Measurements from ENCODE around the gene TMEM45B.
"Not testable (repeated sequence)": the region's sequence is repeated elsewhere in the genome, so short reads cannot be mapped to it uniquely, and the experiment has no call there.

The TMEM45B gene

DNA sequence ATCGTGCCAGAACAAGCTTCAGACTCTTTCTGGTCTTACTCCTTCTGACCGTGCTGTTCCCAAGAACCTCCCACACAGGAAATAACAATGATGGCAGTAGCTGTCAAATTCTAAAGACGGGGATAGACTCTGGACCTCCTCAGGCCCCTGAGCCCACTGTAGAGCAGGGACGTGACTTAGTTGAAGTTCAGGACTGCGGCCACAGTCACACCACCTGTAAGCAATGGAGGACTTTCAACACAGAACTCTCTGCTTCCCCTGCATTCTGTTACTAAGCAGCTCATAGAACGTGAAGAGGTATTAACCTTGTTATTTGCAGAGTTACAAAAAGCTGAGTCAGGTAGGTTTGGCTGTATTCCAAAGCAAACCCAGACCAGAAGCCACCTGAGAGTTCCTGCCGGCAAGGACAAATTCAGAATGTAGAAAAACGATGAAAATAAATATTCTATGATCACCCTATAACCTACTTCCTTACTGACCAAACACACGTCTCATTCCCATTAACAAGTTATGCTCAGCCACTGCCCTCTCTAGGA is 12.7 kb downstream of the TMEM45B start:
- Histone ChIP-seq H3K4me3 (replicated peaks; ENCODE audit: low read depth, low read length) (no peak overlapping the region), H3K27me3 (replicated peaks; ENCODE audit: control insufficient read depth, insufficient read depth, low read length) (no peaks in the 10 kb centered on the region), H3K36me3 (ENCODE audit: control insufficient read depth, insufficient read depth, low read length) (no peaks in the 10 kb centered on the region)
- TF ChIP-seq, protein P1, sequence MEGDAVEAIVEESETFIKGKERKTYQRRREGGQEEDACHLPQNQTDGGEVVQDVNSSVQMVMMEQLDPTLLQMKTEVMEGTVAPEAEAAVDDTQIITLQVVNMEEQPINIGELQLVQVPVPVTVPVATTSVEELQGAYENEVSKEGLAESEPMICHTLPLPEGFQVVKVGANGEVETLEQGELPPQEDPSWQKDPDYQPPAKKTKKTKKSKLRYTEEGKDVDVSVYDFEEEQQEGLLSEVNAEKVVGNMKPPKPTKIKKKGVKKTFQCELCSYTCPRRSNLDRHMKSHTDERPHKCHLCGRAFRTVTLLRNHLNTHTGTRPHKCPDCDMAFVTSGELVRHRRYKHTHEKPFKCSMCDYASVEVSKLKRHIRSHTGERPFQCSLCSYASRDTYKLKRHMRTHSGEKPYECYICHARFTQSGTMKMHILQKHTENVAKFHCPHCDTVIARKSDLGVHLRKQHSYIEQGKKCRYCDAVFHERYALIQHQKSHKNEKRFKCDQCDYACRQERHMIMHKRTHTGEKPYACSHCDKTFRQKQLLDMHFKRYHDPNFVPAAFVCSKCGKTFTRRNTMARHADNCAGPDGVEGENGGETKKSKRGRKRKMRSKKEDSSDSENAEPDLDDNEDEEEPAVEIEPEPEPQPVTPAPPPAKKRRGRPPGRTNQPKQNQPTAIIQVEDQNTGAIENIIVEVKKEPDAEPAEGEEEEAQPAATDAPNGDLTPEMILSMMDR (IDR thresholded peaks at IDR 0.05; ENCODE audit: insufficient read depth, low read length, poor library complexity, severe bottlenecking), result no peak
- no peak for DNase-seq (ENCODE audit: extremely low read depth, insufficient read length)

GRCh38 chr11:129829497-129829896 is 13.8 kb downstream of the TMEM45B start:
- H3K4me3 ChIP-seq (replicated peaks; ENCODE audit: low read depth, low read length); H3K27me3 ChIP-seq (replicated peaks; ENCODE audit: control insufficient read depth, insufficient read depth, low read length); DNase-seq (ENCODE audit: extremely low read depth, insufficient read length); H3K36me3 ChIP-seq (ENCODE audit: control insufficient read depth, insufficient read depth, low read length): not testable (repeated sequence)

DNA sequence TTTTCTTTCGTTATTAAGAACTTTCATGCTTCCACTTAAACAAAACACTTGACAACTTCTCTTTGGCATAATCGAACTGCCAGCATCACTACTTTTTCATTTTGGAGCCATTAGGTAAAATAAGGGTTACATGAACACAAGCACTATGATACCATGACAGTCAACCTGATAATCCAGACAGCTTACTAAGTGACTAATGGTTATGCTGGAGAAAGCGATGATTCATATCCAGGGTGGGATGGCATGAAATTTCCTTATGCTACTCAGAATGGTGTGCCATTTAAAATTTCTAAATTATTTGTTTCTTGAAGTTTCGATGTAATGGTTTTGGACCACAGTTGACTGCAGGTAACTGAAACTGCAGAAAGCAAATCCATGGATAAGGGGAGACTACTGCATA is 15.6 kb downstream of the TMEM45B start:
- H3K27me3 ChIP-seq (replicated peaks; ENCODE audit: control insufficient read depth, insufficient read depth, low read length); H3K4me3 ChIP-seq (replicated peaks; ENCODE audit: low read depth, low read length); DNase-seq (ENCODE audit: extremely low read depth, insufficient read length); H3K36me3 ChIP-seq (ENCODE audit: control insufficient read depth, insufficient read depth, low read length): not testable (repeated sequence)

DNA sequence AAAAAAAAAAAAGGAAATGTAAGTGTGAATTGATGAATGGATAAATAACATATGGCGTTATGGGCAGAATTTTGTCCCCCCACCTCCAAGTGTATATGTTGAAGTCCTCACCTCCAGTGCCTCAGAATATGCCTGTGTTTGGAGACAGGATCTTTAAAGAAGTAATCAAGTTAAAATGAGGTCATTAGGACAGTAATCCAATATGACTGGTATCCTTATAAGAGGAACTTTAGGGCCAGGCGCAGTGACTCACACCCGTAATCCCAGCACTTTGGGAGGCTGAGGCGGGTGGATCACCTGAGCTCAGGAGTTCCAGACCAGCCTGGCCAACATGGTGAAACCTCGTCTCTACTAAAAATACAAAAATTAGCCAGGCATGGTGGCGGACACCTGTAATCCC is 17.6 kb downstream of the TMEM45B start:
- not testable (repeated sequence) for H3K36me3 ChIP-seq (ENCODE audit: control insufficient read depth, insufficient read depth, low read length); H3K4me3 ChIP-seq (replicated peaks; ENCODE audit: low read depth, low read length); DNase-seq (ENCODE audit: extremely low read depth, insufficient read length); H3K27me3 ChIP-seq (replicated peaks; ENCODE audit: control insufficient read depth, insufficient read depth, low read length)

DNA sequence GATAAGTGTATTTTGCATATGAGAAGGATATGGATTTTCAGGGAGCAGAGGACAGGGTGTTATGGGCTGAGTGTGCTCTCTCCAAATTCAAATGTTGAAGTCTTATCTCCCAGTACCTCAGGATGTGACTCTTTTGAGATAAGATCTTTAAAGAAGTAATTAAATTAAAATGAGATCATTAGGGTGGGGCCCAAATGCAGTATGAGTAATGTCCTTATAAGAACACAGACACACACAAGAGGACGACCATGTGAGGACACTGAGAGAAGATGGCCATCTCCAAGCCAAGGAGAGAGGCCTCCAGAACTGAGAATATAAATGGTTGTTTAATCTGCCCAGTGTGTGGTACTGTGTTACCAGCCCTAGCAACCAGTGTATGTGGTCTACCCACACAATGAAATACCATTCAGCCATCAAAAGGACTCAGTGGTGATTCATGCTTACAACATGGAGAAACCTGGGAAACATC is 20.8 kb downstream of the TMEM45B start:
- DNase-seq (ENCODE audit: extremely low read depth, insufficient read length); H3K27me3 ChIP-seq (replicated peaks; ENCODE audit: control insufficient read depth, insufficient read depth, low read length); H3K36me3 ChIP-seq (ENCODE audit: control insufficient read depth, insufficient read depth, low read length); H3K4me3 ChIP-seq (replicated peaks; ENCODE audit: low read depth, low read length): not testable (repeated sequence)

- Histone ChIP-seq H3K36me3 (ENCODE audit: control insufficient read depth, insufficient read depth, low read length) (no peaks in the 10 kb centered on the region), H3K4me3 (replicated peaks; ENCODE audit: low read depth, low read length) (no peak overlapping the region), H3K27me3 (replicated peaks; ENCODE audit: control insufficient read depth, insufficient read depth, low read length) (no peaks in the 10 kb centered on the region; the same call in 1 of the 2 replicates)
- no peak for DNase-seq (ENCODE audit: extremely low read depth, insufficient read length)
- TF ChIP-seq, protein P1 (IDR thresholded peaks at IDR 0.05; ENCODE audit: insufficient read depth, low read length, poor library complexity, severe bottlenecking), result no peak
Measured at GRCh38 chr11:129836979-129837378, 21.3 kb downstream of the TMEM45B start.

GRCh38 chr11:129840236-129840635 is 24.6 kb downstream of the TMEM45B start:
- DNase-seq (ENCODE audit: extremely low read depth, insufficient read length), result no peak
- H3K36me3 ChIP-seq (ENCODE audit: control insufficient read depth, insufficient read depth, low read length), result no peaks in the 10 kb centered on the region
- H3K27me3 ChIP-seq (replicated peaks; ENCODE audit: control insufficient read depth, insufficient read depth, low read length), result no peaks in the 10 kb centered on the region; the same call in 1 of the 2 replicates
- no peak overlapping the region for H3K4me3 ChIP-seq (replicated peaks; ENCODE audit: low read depth, low read length)
- TF ChIP-seq, protein P1 (IDR thresholded peaks at IDR 0.05; ENCODE audit: insufficient read depth, low read length, poor library complexity, severe bottlenecking), result no peak

DNA sequence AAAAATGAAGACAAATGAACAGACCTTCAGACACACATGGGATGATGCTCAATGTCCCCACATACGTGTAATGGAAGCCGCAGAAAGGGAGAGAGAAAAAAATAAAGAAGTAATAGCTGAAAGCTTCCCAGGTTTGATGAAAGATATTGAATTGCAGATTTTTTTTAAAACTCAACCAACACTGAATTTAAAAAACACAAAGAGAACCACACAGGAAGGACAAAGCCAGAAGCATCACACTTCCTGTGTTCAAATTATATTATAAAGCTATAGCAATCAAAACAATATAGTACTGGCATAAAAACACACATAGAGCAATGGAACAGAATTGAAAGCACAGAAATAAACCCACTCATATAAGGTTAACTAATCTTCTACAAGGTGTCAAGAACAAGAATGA is 26.5 kb downstream of the TMEM45B start:
- no peak for DNase-seq (ENCODE audit: extremely low read depth, insufficient read length)
- Histone ChIP-seq H3K36me3 (ENCODE audit: control insufficient read depth, insufficient read depth, low read length) (no peaks in the 10 kb centered on the region), H3K27me3 (replicated peaks; ENCODE audit: control insufficient read depth, insufficient read depth, low read length) (no peaks in the 10 kb centered on the region; the same call in 1 of the 2 replicates), H3K4me3 (replicated peaks; ENCODE audit: low read depth, low read length) (no peak overlapping the region)
- TF ChIP-seq, protein P1 (IDR thresholded peaks at IDR 0.05; ENCODE audit: insufficient read depth, low read length, poor library complexity, severe bottlenecking), result no peak

All from GM06990 (cell line).